ENCODE measurements around the gene DLGAP1.

Gene DLGAP1

DNA sequence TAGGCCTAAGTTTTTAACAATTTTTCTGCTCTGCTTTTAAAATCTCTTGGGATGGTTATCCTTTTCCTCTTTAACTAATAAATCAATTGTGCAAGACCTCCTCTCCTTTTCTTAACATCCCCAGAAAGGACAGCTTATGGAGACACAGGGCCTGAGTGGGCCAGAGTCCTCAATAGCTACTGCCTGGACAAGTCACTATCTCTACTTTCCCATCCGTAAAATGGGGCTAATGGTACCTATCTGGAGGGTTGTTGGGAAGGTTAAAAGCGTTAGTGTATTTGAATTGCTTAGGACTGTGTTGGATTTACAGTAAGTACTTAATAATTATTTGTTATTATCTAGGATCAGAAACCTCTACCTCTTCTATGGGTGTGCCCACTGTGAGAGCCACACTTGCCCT lies 945.1 kb downstream of the DLGAP1 start:
- ChIA-PET CTCF (interaction anchor here (1.0 kb wide), 3 partner anchors 28 to 1549 kb away, joined by 3 to 6 read pairs (median 4); no protein-coding TSS in a partner anchor), POLR2A (no interaction called here)
- TF ChIP-seq, protein P1, sequence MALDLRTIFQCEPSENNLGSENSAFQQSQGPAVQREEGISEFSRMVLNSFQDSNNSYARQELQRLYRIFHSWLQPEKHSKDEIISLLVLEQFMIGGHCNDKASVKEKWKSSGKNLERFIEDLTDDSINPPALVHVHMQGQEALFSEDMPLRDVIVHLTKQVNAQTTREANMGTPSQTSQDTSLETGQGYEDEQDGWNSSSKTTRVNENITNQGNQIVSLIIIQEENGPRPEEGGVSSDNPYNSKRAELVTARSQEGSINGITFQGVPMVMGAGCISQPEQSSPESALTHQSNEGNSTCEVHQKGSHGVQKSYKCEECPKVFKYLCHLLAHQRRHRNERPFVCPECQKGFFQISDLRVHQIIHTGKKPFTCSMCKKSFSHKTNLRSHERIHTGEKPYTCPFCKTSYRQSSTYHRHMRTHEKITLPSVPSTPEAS (tag by site-specific recombination; IDR thresholded peaks at IDR 0.05) = no peak
- TF ChIP-seq, protein P2, sequence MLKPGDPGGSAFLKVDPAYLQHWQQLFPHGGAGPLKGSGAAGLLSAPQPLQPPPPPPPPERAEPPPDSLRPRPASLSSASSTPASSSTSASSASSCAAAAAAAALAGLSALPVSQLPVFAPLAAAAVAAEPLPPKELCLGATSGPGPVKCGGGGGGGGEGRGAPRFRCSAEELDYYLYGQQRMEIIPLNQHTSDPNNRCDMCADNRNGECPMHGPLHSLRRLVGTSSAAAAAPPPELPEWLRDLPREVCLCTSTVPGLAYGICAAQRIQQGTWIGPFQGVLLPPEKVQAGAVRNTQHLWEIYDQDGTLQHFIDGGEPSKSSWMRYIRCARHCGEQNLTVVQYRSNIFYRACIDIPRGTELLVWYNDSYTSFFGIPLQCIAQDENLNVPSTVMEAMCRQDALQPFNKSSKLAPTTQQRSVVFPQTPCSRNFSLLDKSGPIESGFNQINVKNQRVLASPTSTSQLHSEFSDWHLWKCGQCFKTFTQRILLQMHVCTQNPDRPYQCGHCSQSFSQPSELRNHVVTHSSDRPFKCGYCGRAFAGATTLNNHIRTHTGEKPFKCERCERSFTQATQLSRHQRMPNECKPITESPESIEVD (tag by site-specific recombination; IDR thresholded peaks at IDR 0.05) = no peak
- H3K4me1 ChIP-seq (ENCODE audit: control insufficient read depth, insufficient read depth, low read length) = peaks cover 6% of the 10 kb centered on the region; the same call in 1 of the 2 replicates
- no peaks in the 10 kb centered on the region for H3K9me3 ChIP-seq (ENCODE audit: control insufficient read depth, insufficient read depth, low read depth, low read length)
- no peaks in the 10 kb centered on the region for H3K36me3 ChIP-seq (ENCODE audit: control insufficient read depth in 2 of 2, insufficient read depth in 1 of 2, low read length in 2 of 2)
- no peak overlapping the region for H3K4me3 ChIP-seq (ENCODE audit: low read depth, low read length)
- no peak overlapping the region for H3K27ac ChIP-seq (ENCODE audit: extremely low read depth, low read depth, low read length)

DNA sequence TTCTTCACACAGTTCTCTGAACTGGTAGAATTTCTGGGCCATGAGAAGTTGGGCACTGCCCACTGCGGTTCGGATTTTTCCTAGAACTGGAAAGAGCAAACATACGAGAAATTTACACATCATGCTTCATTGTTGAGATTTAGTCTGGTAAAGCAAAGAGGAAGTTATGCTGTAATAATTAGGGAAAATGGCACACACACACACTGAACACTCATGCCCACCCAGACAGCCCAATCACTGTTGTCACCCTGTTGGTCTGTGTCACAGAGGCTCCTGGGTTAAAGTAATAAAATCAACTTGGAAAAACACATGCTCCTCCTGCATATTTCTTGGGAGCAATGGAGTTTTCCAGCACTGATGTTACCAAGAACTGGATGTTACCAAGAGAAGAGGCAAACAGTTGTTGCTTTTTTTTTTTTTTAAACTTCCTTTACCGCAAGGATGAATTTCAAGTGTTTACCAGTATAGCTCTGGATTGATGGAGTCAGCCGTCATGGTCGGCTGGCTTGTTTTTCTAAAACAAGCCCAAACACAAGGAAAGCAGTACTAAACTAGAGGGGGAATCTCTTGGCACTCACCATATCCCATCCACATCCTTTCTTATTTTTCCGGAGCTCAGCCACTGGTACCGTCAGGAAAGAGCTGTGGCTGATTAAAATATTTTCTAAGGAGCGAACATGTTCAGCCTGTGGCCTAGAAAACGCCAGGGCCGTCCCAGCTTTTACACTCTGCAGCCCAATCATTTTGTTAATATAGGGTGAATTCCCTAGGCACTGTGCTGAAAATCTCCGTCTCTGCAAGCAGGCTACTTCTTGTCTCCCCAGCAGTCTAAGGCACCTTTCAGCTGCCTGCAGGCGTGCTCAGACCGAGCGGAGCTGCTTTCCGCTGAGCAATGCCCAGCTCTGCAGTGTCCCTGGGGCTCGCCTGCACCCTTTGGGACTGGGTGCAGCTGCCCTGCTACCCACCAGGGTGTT lies 946.2 kb downstream of the DLGAP1 start:
- CTCF ChIA-PET = interaction anchor here (0.6 to 3.0 kb wide), 3 partner anchors 29 to 231 kb away, joined by 3 to 9 read pairs (median 3); no protein-coding TSS in a partner anchor

DNA sequence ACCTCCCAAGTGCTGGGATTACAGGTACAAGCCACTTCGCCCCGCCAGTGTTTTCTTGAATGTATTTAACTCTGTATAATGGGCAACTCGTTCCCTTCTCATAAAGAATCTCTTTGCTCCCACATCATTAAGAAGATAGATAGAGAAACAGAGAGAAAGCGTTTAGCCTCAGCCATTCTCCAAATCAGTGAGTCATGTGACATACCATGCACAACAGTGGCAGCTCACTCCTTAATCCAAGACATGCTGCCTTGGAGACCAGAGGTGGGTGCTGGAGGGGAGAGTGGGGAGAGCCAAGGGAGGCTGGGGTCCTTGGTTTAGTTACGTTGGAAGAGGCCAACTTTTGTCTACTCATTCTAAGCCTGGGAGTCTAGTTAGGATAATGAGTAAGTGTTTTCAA lies 950.5 kb downstream of the DLGAP1 start:
- H3K27ac ChIP-seq (ENCODE audit: extremely low read depth, low read depth, low read length) = no peak overlapping the region
- H3K36me3 ChIP-seq (ENCODE audit: control insufficient read depth in 2 of 2, insufficient read depth in 1 of 2, low read length in 2 of 2) = no peaks in the 10 kb centered on the region
- H3K4me1 ChIP-seq (ENCODE audit: control insufficient read depth, insufficient read depth, low read length) = 0 out of 2 replicates have a peak, but pooled peaks cover 3% of the 10 kb centered on the region
- TF ChIP-seq ZNF514 (tag by site-specific recombination; IDR thresholded peaks at IDR 0.05) = no peak
- TF ChIP-seq ZNF837 (tag by site-specific recombination; IDR thresholded peaks at IDR 0.05) = no peak
- TF ChIP-seq, protein P3, sequence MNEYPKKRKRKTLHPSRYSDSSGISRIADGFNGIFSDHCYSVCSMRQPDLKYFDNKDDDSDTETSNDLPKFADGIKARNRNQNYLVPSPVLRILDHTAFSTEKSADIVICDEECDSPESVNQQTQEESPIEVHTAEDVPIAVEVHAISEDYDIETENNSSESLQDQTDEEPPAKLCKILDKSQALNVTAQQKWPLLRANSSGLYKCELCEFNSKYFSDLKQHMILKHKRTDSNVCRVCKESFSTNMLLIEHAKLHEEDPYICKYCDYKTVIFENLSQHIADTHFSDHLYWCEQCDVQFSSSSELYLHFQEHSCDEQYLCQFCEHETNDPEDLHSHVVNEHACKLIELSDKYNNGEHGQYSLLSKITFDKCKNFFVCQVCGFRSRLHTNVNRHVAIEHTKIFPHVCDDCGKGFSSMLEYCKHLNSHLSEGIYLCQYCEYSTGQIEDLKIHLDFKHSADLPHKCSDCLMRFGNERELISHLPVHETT (tag by site-specific recombination; IDR thresholded peaks at IDR 0.05) = no peak
- TF ChIP-seq ZNF311 (tag by site-specific recombination; IDR thresholded peaks at IDR 0.05; ENCODE audit: borderline replicate concordance) = no peak
- TF ChIP-seq ZNF404 (tag by site-specific recombination; IDR thresholded peaks at IDR 0.05) = no peak
- no peak for TF ChIP-seq ZNF596 (tag by site-specific recombination; IDR thresholded peaks at IDR 0.05)
- TF ChIP-seq ZBTB1 (tag by site-specific recombination; IDR thresholded peaks at IDR 0.05) = no peak
- TF ChIP-seq ZNF529 (tag by site-specific recombination; IDR thresholded peaks at IDR 0.05; ENCODE audit: insufficient replicate concordance) = no peak
- TF ChIP-seq SP3 (tag by site-specific recombination; IDR thresholded peaks at IDR 0.05) = no peak
- TF ChIP-seq, protein P4, sequence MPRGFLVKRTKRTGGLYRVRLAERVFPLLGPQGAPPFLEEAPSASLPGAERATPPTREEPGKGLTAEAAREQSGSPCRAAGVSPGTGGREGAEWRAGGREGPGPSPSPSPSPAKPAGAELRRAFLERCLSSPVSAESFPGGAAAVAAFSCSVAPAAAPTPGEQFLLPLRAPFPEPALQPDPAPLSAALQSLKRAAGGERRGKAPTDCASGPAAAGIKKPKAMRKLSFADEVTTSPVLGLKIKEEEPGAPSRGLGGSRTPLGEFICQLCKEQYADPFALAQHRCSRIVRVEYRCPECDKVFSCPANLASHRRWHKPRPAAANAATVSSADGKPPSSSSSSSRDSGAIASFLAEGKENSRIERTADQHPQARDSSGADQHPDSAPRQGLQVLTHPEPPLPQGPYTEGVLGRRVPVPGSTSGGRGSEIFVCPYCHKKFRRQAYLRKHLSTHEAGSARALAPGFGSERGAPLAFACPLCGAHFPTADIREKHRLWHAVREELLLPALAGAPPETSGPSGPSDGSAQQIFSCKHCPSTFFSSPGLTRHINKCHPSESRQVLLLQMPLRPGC (tag by site-specific recombination; IDR thresholded peaks at IDR 0.05) = no peak
- no peak for TF ChIP-seq ZNF623 (tag by site-specific recombination; IDR thresholded peaks at IDR 0.05)
- no peak for TF ChIP-seq ZNF354C (tag by site-specific recombination; IDR thresholded peaks at IDR 0.05; ENCODE audit: borderline replicate concordance, low read depth)
- TF ChIP-seq, protein P5, sequence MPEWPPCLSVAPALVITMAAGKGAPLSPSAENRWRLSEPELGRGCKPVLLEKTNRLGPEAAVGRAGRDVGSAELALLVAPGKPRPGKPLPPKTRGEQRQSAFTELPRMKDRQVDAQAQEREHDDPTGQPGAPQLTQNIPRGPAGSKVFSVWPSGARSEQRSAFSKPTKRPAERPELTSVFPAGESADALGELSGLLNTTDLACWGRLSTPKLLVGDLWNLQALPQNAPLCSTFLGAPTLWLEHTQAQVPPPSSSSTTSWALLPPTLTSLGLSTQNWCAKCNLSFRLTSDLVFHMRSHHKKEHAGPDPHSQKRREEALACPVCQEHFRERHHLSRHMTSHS (tag by site-specific recombination; IDR thresholded peaks at IDR 0.05) = no peak
- TF ChIP-seq KLF1 (tag by site-specific recombination; IDR thresholded peaks at IDR 0.05) = no peak
- H3K4me3 ChIP-seq (ENCODE audit: low read depth, low read length) = no peak overlapping the region
- ChIA-PET POLR2A (interaction anchor here (1.4 kb wide), 1 partner anchor 12 kb away, joined by 3 read pairs; no protein-coding TSS in a partner anchor), CTCF (no interaction called here)
- H3K9me3 ChIP-seq (ENCODE audit: control insufficient read depth, insufficient read depth, low read depth, low read length) = no peaks in the 10 kb centered on the region

More for the DNA sequence above, 946.2 kb downstream of the DLGAP1 start:
- H3K27ac ChIP-seq (ENCODE audit: extremely low read depth, low read depth, low read length) = no peak overlapping the region
- no peaks in the 10 kb centered on the region for H3K36me3 ChIP-seq (ENCODE audit: control insufficient read depth in 2 of 2, insufficient read depth in 1 of 2, low read length in 2 of 2)
- TF ChIP-seq ZNF133 (tag by site-specific recombination; IDR thresholded peaks at IDR 0.05) = 0 out of 2 replicates have a peak, but pooled peaks have one; percentile 40
- no peak for TF ChIP-seq ZNF785 (tag by site-specific recombination; IDR thresholded peaks at IDR 0.05)
- H3K9me3 ChIP-seq (ENCODE audit: control insufficient read depth, insufficient read depth, low read depth, low read length) = no peaks in the 10 kb centered on the region
- POLR2A ChIA-PET = interaction anchor here (0.5 kb wide), 1 partner anchor 69 kb away, joined by 3 read pairs; no protein-coding TSS in a partner anchor
- no peak overlapping the region for H3K4me3 ChIP-seq (ENCODE audit: low read depth, low read length)
- peaks cover 3% of the 10 kb centered on the region; the same call in 1 of the 2 replicates for H3K4me1 ChIP-seq (ENCODE audit: control insufficient read depth, insufficient read depth, low read length)
